ENCODE results near the gene SORL1. TPM values are rescaled to one million over a fixed set of nuclear protein-coding genes. Genes with fewer than 3 reads are reported as not detected.
A peak's percentile ranks its signal among the peaks of the same experiment; 100 is the strongest.

The SORL1 gene
- total RNA-seq, 2 experiments from 2014 or later = 228 to 411 TPM

- H3K4me2 ChIP-seq (ENCODE audit: low read length) = no peak overlapping the region
- TF ChIP-seq, protein P1, sequence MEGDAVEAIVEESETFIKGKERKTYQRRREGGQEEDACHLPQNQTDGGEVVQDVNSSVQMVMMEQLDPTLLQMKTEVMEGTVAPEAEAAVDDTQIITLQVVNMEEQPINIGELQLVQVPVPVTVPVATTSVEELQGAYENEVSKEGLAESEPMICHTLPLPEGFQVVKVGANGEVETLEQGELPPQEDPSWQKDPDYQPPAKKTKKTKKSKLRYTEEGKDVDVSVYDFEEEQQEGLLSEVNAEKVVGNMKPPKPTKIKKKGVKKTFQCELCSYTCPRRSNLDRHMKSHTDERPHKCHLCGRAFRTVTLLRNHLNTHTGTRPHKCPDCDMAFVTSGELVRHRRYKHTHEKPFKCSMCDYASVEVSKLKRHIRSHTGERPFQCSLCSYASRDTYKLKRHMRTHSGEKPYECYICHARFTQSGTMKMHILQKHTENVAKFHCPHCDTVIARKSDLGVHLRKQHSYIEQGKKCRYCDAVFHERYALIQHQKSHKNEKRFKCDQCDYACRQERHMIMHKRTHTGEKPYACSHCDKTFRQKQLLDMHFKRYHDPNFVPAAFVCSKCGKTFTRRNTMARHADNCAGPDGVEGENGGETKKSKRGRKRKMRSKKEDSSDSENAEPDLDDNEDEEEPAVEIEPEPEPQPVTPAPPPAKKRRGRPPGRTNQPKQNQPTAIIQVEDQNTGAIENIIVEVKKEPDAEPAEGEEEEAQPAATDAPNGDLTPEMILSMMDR (conservative IDR thresholded peaks at IDR 0.05; ENCODE audit: low read length) = no peak
- no peak for TF ChIP-seq EZH2phosphoT487 (IDR thresholded peaks at IDR 0.05; ENCODE audit: borderline replicate concordance, low read depth, low read length)
- H3K9me3 ChIP-seq (ENCODE audit: low read length) = no peaks in the 10 kb centered on the region
- no TSS peak for BruUV-seq (replicated peaks)
- DNase-seq (ENCODE audit: low spot score) = no peak
- peaks cover 63% of the 10 kb centered on the region for H3K4me1 ChIP-seq (ENCODE audit: insufficient read depth, low read length, poor library complexity, severe bottlenecking)
- H3K79me2 ChIP-seq (ENCODE audit: insufficient read depth, low read depth, low read length) = peaks cover 13% of the 10 kb centered on the region
- no peak overlapping the region for H2AFZ ChIP-seq (ENCODE audit: low read length)
- no peaks in the 10 kb centered on the region for H3K9me2 ChIP-seq (ENCODE audit: insufficient read depth, low read length)
- no peaks in the 10 kb centered on the region for H4K20me1 ChIP-seq (ENCODE audit: insufficient read depth, low read length)
- POLR2A ChIA-PET = interaction anchor here (0.6 to 14.5 kb wide), 5 partner anchors 10 to 87 kb away, joined by 3 to 413 read pairs (median 3); no protein-coding TSS in a partner anchor
- H3K4me3 ChIP-seq (ENCODE audit: low read depth, low read length, poor library complexity, severe bottlenecking) = no peak overlapping the region
- peak overlapping the region; percentile 25 for H3K27ac ChIP-seq (ENCODE audit: low read depth, low read length, poor library complexity, severe bottlenecking)
- intact Hi-C loops (cut with micrococcal nuclease; ENCODE audit: unreplicated experiment) = no loop called here
- peaks cover 8% of the 10 kb centered on the region; the same call in 1 of the 2 replicates for H3K36me3 ChIP-seq (ENCODE audit: insufficient read depth, low read length)
- CTCF ChIA-PET (ENCODE audit: unreplicated experiment) = interaction anchor here (0.5 kb wide), 1 partner anchor 148 kb away, joined by 3 read pairs; no protein-coding TSS in a partner anchor
Observed at GRCh38 chr11:121441521-121441920, 10.6 kb upstream of the SORL1 start.

GRCh38 chr11:121443688-121444275 is 8.3 kb upstream of the SORL1 start:
- BruUV-seq (replicated peaks) = no TSS peak
- ChIA-PET CTCF (ENCODE audit: unreplicated experiment) (interaction anchor here (0.6 to 3.3 kb wide), 3 partner anchors 9 to 22 kb away, joined by 3 to 19 read pairs (median 3); no protein-coding TSS in a partner anchor), POLR2A (interaction anchor here (0.6 to 14.5 kb wide), 7 partner anchors 8 to 116 kb away, joined by 3 to 413 read pairs (median 6); no protein-coding TSS in a partner anchor)
- H4K20me1 ChIP-seq (ENCODE audit: insufficient read depth, low read length) = no peaks in the 10 kb centered on the region
- peaks cover 66% of the 10 kb centered on the region for H3K4me1 ChIP-seq (ENCODE audit: insufficient read depth, low read length, poor library complexity, severe bottlenecking)
- intact Hi-C loops (cut with micrococcal nuclease; ENCODE audit: unreplicated experiment) = no loop called here
- peak overlapping the region; percentile 79 for H3K4me2 ChIP-seq (ENCODE audit: low read length)
- no peak for DNase-seq (ENCODE audit: low spot score)
- no peaks in the 10 kb centered on the region for H3K9me2 ChIP-seq (ENCODE audit: insufficient read depth, low read length)
- H3K4me3 ChIP-seq (ENCODE audit: low read depth, low read length, poor library complexity, severe bottlenecking) = peak overlapping the region; percentile 60
- H3K79me2 ChIP-seq (ENCODE audit: insufficient read depth, low read depth, low read length) = peaks cover 24% of the 10 kb centered on the region
- peaks cover 12% of the 10 kb centered on the region; the same call in 1 of the 2 replicates for H3K36me3 ChIP-seq (ENCODE audit: insufficient read depth, low read length)
- peak overlapping the region; percentile 97 for H3K27ac ChIP-seq (ENCODE audit: low read depth, low read length, poor library complexity, severe bottlenecking)
- no peaks in the 10 kb centered on the region for H3K9me3 ChIP-seq (ENCODE audit: low read length)
- TF ChIP-seq EZH2phosphoT487 (IDR thresholded peaks at IDR 0.05; ENCODE audit: borderline replicate concordance, low read depth, low read length) = no peak
- TF ChIP-seq, protein P1 (conservative IDR thresholded peaks at IDR 0.05; ENCODE audit: low read length) = no peak
- H2AFZ ChIP-seq (ENCODE audit: low read length) = peak overlapping the region; percentile 4; the same call in 1 of the 2 replicates

DNA sequence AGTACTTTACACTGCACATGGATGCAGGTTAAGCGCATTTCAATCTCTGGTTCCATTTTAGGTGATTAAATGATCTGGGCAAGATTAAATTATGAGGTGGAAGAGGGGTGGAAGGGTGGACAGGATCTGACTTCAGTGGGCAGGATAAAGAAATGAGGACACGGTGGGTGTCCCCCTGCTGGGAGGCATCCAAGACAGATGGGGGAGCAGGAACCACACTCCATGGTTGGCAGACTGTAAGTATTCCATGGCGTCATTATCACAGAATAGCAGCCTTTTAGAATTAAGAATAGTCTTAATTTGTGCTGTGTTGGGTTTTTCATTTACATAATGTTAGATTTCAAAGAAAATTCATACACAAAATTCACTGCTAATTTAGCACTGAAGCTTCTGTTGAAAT is 7.6 kb upstream of the SORL1 start:
- peaks cover 28% of the 10 kb centered on the region for H3K79me2 ChIP-seq (ENCODE audit: insufficient read depth, low read depth, low read length)
- TF ChIP-seq, protein P1 (conservative IDR thresholded peaks at IDR 0.05; ENCODE audit: low read length) = no peak
- no peak for TF ChIP-seq EZH2phosphoT487 (IDR thresholded peaks at IDR 0.05; ENCODE audit: borderline replicate concordance, low read depth, low read length)
- peak overlapping the region; percentile 10; the same call in 1 of the 2 replicates for H2AFZ ChIP-seq (ENCODE audit: low read length)
- peak overlapping the region; percentile 60 for H3K4me3 ChIP-seq (ENCODE audit: low read depth, low read length, poor library complexity, severe bottlenecking)
- no peaks in the 10 kb centered on the region for H3K9me3 ChIP-seq (ENCODE audit: low read length)
- intact Hi-C loops (cut with micrococcal nuclease; ENCODE audit: unreplicated experiment) = no loop called here
- peaks cover 74% of the 10 kb centered on the region for H3K4me1 ChIP-seq (ENCODE audit: insufficient read depth, low read length, poor library complexity, severe bottlenecking)
- ChIA-PET POLR2A (interaction anchor here (0.9 to 14.5 kb wide), 3 partner anchors 13 to 74 kb away, joined by 3 to 413 read pairs (median 153); no protein-coding TSS in a partner anchor), CTCF (ENCODE audit: unreplicated experiment) (interaction anchor here (3.3 kb wide), 1 partner anchor 10 kb away, joined by 19 read pairs; no protein-coding TSS in a partner anchor)
- DNase-seq (ENCODE audit: low spot score) = no peak
- peak overlapping the region; percentile 79 for H3K4me2 ChIP-seq (ENCODE audit: low read length)
- no peaks in the 10 kb centered on the region for H4K20me1 ChIP-seq (ENCODE audit: insufficient read depth, low read length)
- H3K36me3 ChIP-seq (ENCODE audit: insufficient read depth, low read length) = peaks cover 12% of the 10 kb centered on the region; the same call in 1 of the 2 replicates
- peak overlapping the region; percentile 97 for H3K27ac ChIP-seq (ENCODE audit: low read depth, low read length, poor library complexity, severe bottlenecking)
- BruUV-seq (replicated peaks) = no TSS peak
- H3K9me2 ChIP-seq (ENCODE audit: insufficient read depth, low read length) = no peaks in the 10 kb centered on the region

Data from OCI-LY7 (cell line).